Ovary (tissue), 9 donors: ENCODE measurements around the gene PRPS1. TPM values are rescaled to one million over a fixed set of nuclear protein-coding genes. Genes with fewer than 3 reads are reported as not detected.

Experiments used
- DNase-seq, 5 donors: peaks; one replicate each; pipeline ENCODE4 v3.0.0-alpha.2; 2019 to 2020
- H3K27ac ChIP-seq, 2 donors: fragments of 200-600 bp; one replicate each; pipeline versions ENCODE4 v1.5.1 to v1.8.0; 2019 to 2022
- H3K27me3 ChIP-seq: fragments of 200-600 bp; one replicate; pipeline ENCODE4 v1.8.0; 2022
- H3K36me3 ChIP-seq: fragments of 200-600 bp; sonication (generic); one replicate; pipeline ENCODE4 v1.5.1; 2019
- H3K4me1 ChIP-seq: one replicate; pipeline ENCODE4 v1.8.1; 2013; ENCODE audit warnings: mild to moderate bottlenecking, moderate library complexity; ENCODE audit not compliant: insufficient read depth
- H3K4me3 ChIP-seq: fragments of 200-600 bp; sonication (generic); one replicate; pipeline ENCODE4 v1.5.1; 2017
- H3K9me3 ChIP-seq, 2 donors: fragments of 200-600 bp in 1 of 2; sonication (generic) in 1 of 2; one replicate each; pipeline versions ENCODE4 v1.5.1 to v1.8.1; 2013 to 2019; ENCODE audit warnings: mild to moderate bottlenecking in 1 of 2, moderate library complexity in 1 of 2
- EP300 ChIP-seq: sonication (generic); formaldehyde crosslinking; IDR thresholded peaks from one replicate; pipeline ENCODE4 v1.6.1; 2017; ENCODE audit warnings: antibody characterized with exemption
- POLR2A ChIP-seq: fragments of 450-650 bp; IDR thresholded peaks from one replicate; pipeline ENCODE4 v1.6.1; 2017; ENCODE audit warnings: antibody characterized with exemption, mild to moderate bottlenecking, moderate library complexity
- WGBS, 3 donors: extraction: QIAGEN DNeasy Blood & Tissue Kit in 1 of 3; methylation state at CpG; one replicate each; pipeline versions ENCODE4 v1.1.5 to v1.1.7; 2013 to 2017; 5-methylcytosine and 5-hydroxymethylcytosine counted together
- intact Hi-C, 4 donors: fragments of 100-400 bp; cut with DNase I; formaldehyde crosslinking; loops; one replicate each; pipeline versions ENCODE4 v1.11.0 to v1.15.1; 2022 to 2023
- polyA plus RNA-seq, 2 donors: library from polyadenylated mRNA; stranded (reverse); fragments of 200-250 nt in 1 of 2; fragments of 350-450 nt in 1 of 2; fragmentation: Illumina TruSeq in 1 of 2; extraction: RNeasy Lipid Tissue Mini Kit (QIAGEN cat#74804) in 1 of 2; gene quantifications; one replicate each; pipeline ENCODE4 v1.2.3, GENCODE V29; 2013 to 2014
- total RNA-seq, 7 donors: library from RNA; depleted of rRNA in 2 of 7; stranded (reverse); fragments of >200 nt in 2 of 7; fragmentation: NEBNext Ultra II Directional in 3 of 7; extraction: Animal tissue kit (Norgen Biotek cat#: 25700) in 3 of 7; gene quantifications; one replicate each; pipeline versions ENCODE4 v1.1.0 to v1.2.4, GENCODE V29; 2016 to 2023
- TF ChIP-seq, protein P1 (sequence below), 3 donors: fragments of 450-650 bp in 2 of 3; fragments of 200-600 bp in 1 of 3; IDR thresholded peaks; one replicate each; pipeline versions ENCODE4 v1.5.1 to v1.8.0; 2016 to 2022; ENCODE audit warnings: antibody characterized with exemption in 3 of 3, mild to moderate bottlenecking in 1 of 3
- donor health status: DM: no; HTN: no; CAD: no; lungs with moderate emphysema.
- donor health status: DM: no; HTN: no; CAD: no.
- donor health status: Bipolar disorder and iron deficiency.
- donor health status: DM: yes; HTN: yes; CAD: no.
- donor health status: DM: no; HTN: no; CAD: no.
- donor health status: DM: yes; HTN: yes; CAD: no.

The PRPS1 gene
- total and polyA plus RNA-seq, 9 donors: 19.6 to 72.3 (median 32.8) TPM

DNA sequence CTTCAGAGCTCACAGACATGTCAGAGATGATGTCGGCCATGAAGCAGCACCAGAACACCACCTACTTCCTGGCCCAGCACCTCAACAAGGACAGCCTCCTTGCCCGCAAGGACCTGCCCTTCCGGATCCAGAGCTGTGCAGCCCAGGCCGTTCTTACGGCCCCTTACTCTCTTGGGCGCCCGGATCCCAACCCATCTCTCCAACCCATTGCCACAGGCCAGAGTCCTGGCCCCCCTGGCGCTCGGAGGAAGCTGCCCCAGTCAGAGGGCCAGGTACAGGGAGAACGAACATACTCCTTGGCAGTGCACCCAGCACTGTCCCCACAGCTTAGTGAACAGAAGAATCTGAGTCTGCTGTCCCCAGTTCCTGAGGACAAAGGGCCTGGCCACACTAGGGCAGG is 27.9 kb upstream of the PRPS1 start:
- no peak for TF ChIP-seq POLR2A
- TF ChIP-seq, protein P1, sequence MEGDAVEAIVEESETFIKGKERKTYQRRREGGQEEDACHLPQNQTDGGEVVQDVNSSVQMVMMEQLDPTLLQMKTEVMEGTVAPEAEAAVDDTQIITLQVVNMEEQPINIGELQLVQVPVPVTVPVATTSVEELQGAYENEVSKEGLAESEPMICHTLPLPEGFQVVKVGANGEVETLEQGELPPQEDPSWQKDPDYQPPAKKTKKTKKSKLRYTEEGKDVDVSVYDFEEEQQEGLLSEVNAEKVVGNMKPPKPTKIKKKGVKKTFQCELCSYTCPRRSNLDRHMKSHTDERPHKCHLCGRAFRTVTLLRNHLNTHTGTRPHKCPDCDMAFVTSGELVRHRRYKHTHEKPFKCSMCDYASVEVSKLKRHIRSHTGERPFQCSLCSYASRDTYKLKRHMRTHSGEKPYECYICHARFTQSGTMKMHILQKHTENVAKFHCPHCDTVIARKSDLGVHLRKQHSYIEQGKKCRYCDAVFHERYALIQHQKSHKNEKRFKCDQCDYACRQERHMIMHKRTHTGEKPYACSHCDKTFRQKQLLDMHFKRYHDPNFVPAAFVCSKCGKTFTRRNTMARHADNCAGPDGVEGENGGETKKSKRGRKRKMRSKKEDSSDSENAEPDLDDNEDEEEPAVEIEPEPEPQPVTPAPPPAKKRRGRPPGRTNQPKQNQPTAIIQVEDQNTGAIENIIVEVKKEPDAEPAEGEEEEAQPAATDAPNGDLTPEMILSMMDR (IDR thresholded peaks at IDR 0.05): no peak
- TF ChIP-seq EP300: no peak
- intact Hi-C loops: no loop called here
- Histone ChIP-seq H3K9me3 (no peaks in the 10 kb centered on the region), H3K4me1 (no peaks in the 10 kb centered on the region), H3K4me3 (no peak overlapping the region), H3K27me3 (no peaks in the 10 kb centered on the region), H3K36me3 (no peaks in the 10 kb centered on the region), H3K27ac (no peak overlapping the region)
- no peak for DNase-seq
- 87 to 91% (median 90%) methylated on average over 7 to 10 of the region's 10 CpGs for WGBS, 3 donors

DNA sequence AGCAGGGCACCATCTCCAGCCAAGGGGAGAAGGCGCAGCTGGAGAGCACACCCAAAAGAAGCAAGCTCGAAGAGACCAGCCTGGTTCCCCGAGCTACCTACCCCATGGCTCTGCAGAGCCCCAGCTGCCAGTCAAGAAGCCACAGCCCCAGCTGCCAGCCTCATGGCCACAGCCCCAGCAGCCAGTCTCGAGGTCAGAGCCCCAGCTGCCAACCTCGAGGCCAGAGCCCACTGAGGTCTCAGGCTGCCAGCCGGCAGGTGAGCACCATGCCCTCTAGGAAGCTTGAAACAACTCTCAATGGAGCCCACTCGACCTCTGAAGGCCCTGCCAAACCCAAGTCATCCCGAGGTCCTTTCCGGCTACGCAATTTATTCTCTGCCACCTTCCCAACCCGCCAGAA is 27.0 kb upstream of the PRPS1 start:
- Histone ChIP-seq H3K36me3 (no peaks in the 10 kb centered on the region), H3K27ac (no peak overlapping the region), H3K27me3 (no peaks in the 10 kb centered on the region), H3K9me3 (no peaks in the 10 kb centered on the region), H3K4me3 (no peak overlapping the region), H3K4me1 (no peaks in the 10 kb centered on the region)
- no peak for TF ChIP-seq POLR2A
- TF ChIP-seq, protein P1 (IDR thresholded peaks at IDR 0.05): no peak
- TF ChIP-seq EP300: no peak
- WGBS, 3 donors: 81 to 82% (median 82%) methylated on average over 11 of the region's 11 CpGs
- no peak for DNase-seq
- intact Hi-C loops: no loop called here

DNA sequence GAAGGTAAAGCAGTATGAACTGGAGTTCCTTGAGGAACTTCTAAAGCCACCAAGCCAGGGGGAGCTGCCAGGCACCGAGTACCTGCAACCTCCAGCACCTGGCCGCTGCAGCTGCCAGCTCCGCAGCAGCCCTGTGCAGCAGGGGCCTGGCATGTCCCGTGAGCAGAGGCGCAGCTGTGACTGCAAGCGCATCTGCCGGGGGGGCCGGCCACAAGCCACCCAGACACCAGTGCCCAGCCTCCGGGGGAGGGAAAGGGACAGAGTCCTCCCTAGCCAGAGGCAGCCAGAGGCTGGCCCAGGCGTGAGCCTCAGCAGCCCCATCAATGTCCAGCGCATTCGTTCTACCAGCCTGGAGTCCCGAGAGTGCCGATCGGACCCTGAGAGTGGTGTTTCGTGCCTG is 26.6 kb upstream of the PRPS1 start:
- Histone ChIP-seq H3K4me3 (no peak overlapping the region), H3K4me1 (no peaks in the 10 kb centered on the region), H3K27me3 (no peaks in the 10 kb centered on the region), H3K9me3 (no peaks in the 10 kb centered on the region), H3K36me3 (no peaks in the 10 kb centered on the region), H3K27ac (no peak overlapping the region)
- intact Hi-C loops: no loop called here
- TF ChIP-seq, protein P1 (IDR thresholded peaks at IDR 0.05): no peak
- no peak for TF ChIP-seq POLR2A
- no peak for TF ChIP-seq EP300
- 91 to 96% (median 91%) methylated on average over 15 to 16 of the region's 16 CpGs for WGBS, 3 donors
- no peak for DNase-seq

DNA sequence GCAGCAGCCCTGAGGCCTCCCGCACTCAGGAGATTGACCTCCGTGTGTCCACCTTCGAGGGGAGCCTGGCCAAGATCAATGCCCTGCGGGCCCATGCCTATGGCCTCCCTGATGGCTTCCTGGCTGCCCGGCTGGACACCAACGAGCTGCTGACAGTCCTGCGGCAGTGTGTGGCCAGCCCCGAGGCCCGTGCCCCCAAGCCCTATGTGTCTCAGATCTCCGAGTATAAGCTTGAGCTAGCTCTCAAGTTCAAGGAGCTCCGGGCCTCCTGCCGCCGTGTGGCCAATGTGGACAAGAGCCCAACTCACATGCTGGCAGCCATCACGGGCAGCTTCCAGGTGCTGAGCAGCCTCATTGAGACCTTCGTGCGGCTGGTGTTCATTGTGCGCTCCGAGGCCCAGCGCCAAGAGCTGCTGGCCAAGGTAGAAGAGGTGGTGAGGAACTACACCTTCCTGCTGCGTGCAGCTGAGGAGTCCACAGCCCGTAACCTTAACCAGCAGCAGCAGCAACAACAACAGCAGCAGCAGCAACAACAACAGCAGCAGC is 25.5 kb upstream of the PRPS1 start:
- H3K27me3 ChIP-seq: no peaks in the 10 kb centered on the region
- no peaks in the 10 kb centered on the region for H3K36me3 ChIP-seq
- no peak overlapping the region for H3K27ac ChIP-seq
- H3K9me3 ChIP-seq: no peaks in the 10 kb centered on the region
- H3K4me1 ChIP-seq: no peaks in the 10 kb centered on the region
- TF ChIP-seq, protein P1 (IDR thresholded peaks at IDR 0.05): no peak
- TF ChIP-seq EP300: no peak
- TF ChIP-seq POLR2A: no peak
- 71 to 87% (median 79%) methylated on average over 21 of the region's 21 CpGs for WGBS, 3 donors
- intact Hi-C loops: no loop called here
- DNase-seq: no peak
- H3K4me3 ChIP-seq: no peak overlapping the region
